PC-9 (cell line): ENCODE results near the gene DVL2.
"Not testable (repeated sequence)": the region's sequence is repeated elsewhere in the genome, so short reads cannot be mapped to it uniquely, and the experiment has no call there.

ENCODE experiments used
- CTCF ChIP-seq: fragments of 200-600 bp; sonication (generic); conservative IDR thresholded peaks from 2 replicates; pipeline ENCODE4 v1.6.1; 2017; ENCODE audit warnings: mixed run types, antibody characterized with exemption, mild to moderate bottlenecking, moderate library complexity
- EZH2 ChIP-seq: fragments of 200-600 bp; sonication (generic); IDR thresholded peaks from 2 replicates; pipeline ENCODE4 v1.8.0; 2017; ENCODE audit warnings: antibody characterized with exemption, low read depth

GRCh38 chr17:7243838-7244237 is 9.5 kb upstream of the DVL2 start:
- TF ChIP-seq CTCF, EZH2: not testable (repeated sequence)
